GM12878 (cell line): ENCODE results near the gene RPL5. TPM values are rescaled to one million over a fixed set of nuclear protein-coding genes. Genes with fewer than 3 reads are reported as not detected.

ENCODE experiments used
- ATAC-seq: fragments of 200-7000 bp; cut with Tn5 transposase; 3 replicates; pipeline ENCODE4 v1.9.1; 2020; ENCODE audit warnings: mild to moderate bottlenecking, moderate library complexity
- BruUV-seq: library from RNA; stranded (reverse); fragments of 400-500 nt; replicated peaks from 2 replicates; lab custom pipeline; 2021; lab: Mats Ljungman, UMichigan
- CTCF ChIA-PET: fragments of 300-600 bp; sonication (Branson Sonifier 250); formaldehyde crosslinking; extraction: SDS; loops from one replicate; lab custom pipeline; 2021; ENCODE audit warnings: inconsistent platforms; lab: Yijun Ruan, JAX
- POLR2A ChIA-PET: fragments of 350-600 bp; formaldehyde crosslinking; extraction: SDS; loops from one replicate; lab custom pipeline; 2021; ENCODE audit warnings: inconsistent platforms; lab: Charles Lee
- RAD21 ChIA-PET: fragments of 300-600 bp; sonication (Branson Sonifier 250); formaldehyde crosslinking; loops from one replicate; lab custom pipeline; 2023; ENCODE audit warnings: antibody characterized with exemption; ENCODE audit not compliant: unreplicated experiment; lab: Charles Lee
- SMC1A ChIA-PET: fragments of 300-600 bp; sonication (Branson Sonifier 250); formaldehyde crosslinking; loops from one replicate; lab custom pipeline; 2023; ENCODE audit not compliant: unreplicated experiment, uncharacterized antibody; lab: Charles Lee
- DNase-seq: peaks from one replicate; pipeline ENCODE4 v3.0.0-alpha.2; 2011; ENCODE audit warnings: low read depth, low spot score
- FAIRE-seq: peaks from 3 replicates; lab custom pipeline; 2011; peaks lifted over from hg19 to GRCh38; lab: Jason Lieb, UNC
- H2AFZ ChIP-seq: 2 replicates; pipeline ENCODE4 v1.6.0; 2011; ENCODE audit warnings: low read depth, low read length, control low read depth; ENCODE audit not compliant: control insufficient read depth
- H3K27ac ChIP-seq: 2 replicates; pipeline ENCODE4 v1.5.1; 2011; ENCODE audit warnings: control low read depth; ENCODE audit not compliant: control insufficient read depth, insufficient read depth
- H3K27me3 ChIP-seq, 2 experiments: replicated peaks in 1 of 2; 2 replicates each; pipeline versions ENCODE4 v1.6.0 to v1.6.1; 2011; ENCODE audit warnings: low read length in 1 of 2; ENCODE audit not compliant: control insufficient read depth in 2 of 2, insufficient read depth in 2 of 2
- H3K36me3 ChIP-seq, 2 experiments: 2 replicates each; pipeline ENCODE4 v1.5.1; 2011; ENCODE audit warnings: low read length in 1 of 2; ENCODE audit not compliant: control insufficient read depth in 2 of 2, insufficient read depth in 2 of 2
- H3K4me1 ChIP-seq: 2 replicates; pipeline ENCODE4 v1.6.1; 2011; ENCODE audit warnings: mild to moderate bottlenecking, low read length, moderate library complexity, mixed read lengths; ENCODE audit not compliant: control insufficient read depth, insufficient read depth
- H3K4me2 ChIP-seq: 2 replicates; pipeline ENCODE4 v1.6.0; 2011; ENCODE audit warnings: control low read depth; ENCODE audit not compliant: control insufficient read depth, insufficient read depth
- H3K4me3 ChIP-seq: fragments of 200-600 bp; sonication (generic); 2 replicates; pipeline ENCODE4 v1.5.1; 2016
- H3K79me2 ChIP-seq: 2 replicates; pipeline ENCODE4 v1.6.0; 2011; ENCODE audit warnings: low read length; ENCODE audit not compliant: control insufficient read depth, insufficient read depth
- H3K9ac ChIP-seq: 2 replicates; pipeline ENCODE4 v1.8.0; 2011; ENCODE audit warnings: low read length, control low read depth, mixed read lengths; ENCODE audit not compliant: control insufficient read depth, insufficient read depth
- H3K9me3 ChIP-seq: replicated peaks from 3 replicates; pipeline ENCODE4 v1.5.1; 2011; ENCODE audit warnings: mild to moderate bottlenecking, low read length; ENCODE audit not compliant: control insufficient read depth, insufficient read depth
- H4K20me1 ChIP-seq: 2 replicates; pipeline ENCODE4 v1.6.0; 2011; ENCODE audit not compliant: control insufficient read depth, insufficient read depth
- CHD4 ChIP-seq: fragments of 200-600 bp; sonication (generic); IDR thresholded peaks from 2 replicates; pipeline ENCODE4 v1.6.1; 2016; ENCODE audit warnings: mild to moderate bottlenecking
- HCFC1 ChIP-seq: fragments of 150-350 bp; IDR thresholded peaks from 2 replicates; pipeline ENCODE4 v1.6.1; 2014; ENCODE audit warnings: low read length
- NBN ChIP-seq: fragments of 450-650 bp; IDR thresholded peaks from 2 replicates; pipeline ENCODE4 v1.6.1; 2016
- RFX5 ChIP-seq: IDR thresholded peaks from 2 replicates; pipeline ENCODE4 v1.6.1; 2011; ENCODE audit warnings: low read depth, low read length, improper control_type of control experiment
- ZZZ3 ChIP-seq: IDR thresholded peaks from 2 replicates; pipeline ENCODE4 v1.6.1; 2011; ENCODE audit warnings: low read depth; ENCODE audit not compliant: control insufficient read depth, insufficient read length
- WGBS: methylation state at CpG from one replicate; pipeline ENCODE4 v1.1.6; 2016; ENCODE audit warnings: low lambda C conversion rate; ENCODE audit not compliant: insufficient replicate concordance, insufficient coverage; ENCODE audit errors: missing lambda C conversion rate; 5-methylcytosine and 5-hydroxymethylcytosine counted together
- in situ Hi-C: fragments of 300-500 bp; cut with MboI; formaldehyde crosslinking; loops from 9 replicates; pipeline ENCODE4 v1.14.3; 2018; ENCODE audit warnings: mixed read lengths
- intact Hi-C: fragments of 100-400 bp; cut with micrococcal nuclease; formaldehyde crosslinking; loops from one replicate; pipeline ENCODE4 v1.14.2; 2022; ENCODE audit not compliant: unreplicated experiment
- polyA plus RNA-seq, 11 experiments: library from polyadenylated mRNA; depleted of rRNA in 4 of 11; unstranded in 6 of 11; stranded (reverse) in 5 of 11; fragments of >200 nt; fragmentation: Nextera tagmentation in 4 of 11; fragmentation: Illumina TruSeq in 1 of 11; extraction: Ambion mirVana in 4 of 11; extraction: Trizol in 1 of 11; gene quantifications; 1 replicate in 1 of 11; 2 replicates in 10 of 11; pipeline versions ENCODE4 v1.2.1 to v1.2.3, GENCODE V29; 2011 to 2016; ENCODE audit warnings: inconsistent platforms in 2 of 11, missing spikeins in 2 of 11, low read depth in 1 of 11
- total RNA-seq, 4 experiments: library from RNA; depleted of rRNA in 3 of 4; stranded (reverse); fragments of >200 nt in 3 of 4; fragmentation: Illumina TruSeq in 1 of 4; extraction: Trizol in 1 of 4; gene quantifications; 2 replicates each; pipeline versions ENCODE4 v1.2.1 to v1.2.3, GENCODE V29; 2013 to 2021

Gene RPL5
- total and polyA plus RNA-seq, 10 of the 15 experiments (the other 5 are each of a cell fraction or from before 2014, with no cell fraction given) = 1,685 to 6,047 (median 2,601) TPM

- BruUV-seq = no TSS peak
- TF ChIP-seq NBN (no peak), CHD4 (no peak), HCFC1 (no peak)
- WGBS = 53% methylated on average over 7 of the region's 7 CpGs
- H3K9ac ChIP-seq = no peak overlapping the region
- no peak overlapping the region for H2AFZ ChIP-seq
- H3K9me3 ChIP-seq = no peaks in the 10 kb centered on the region; the same call in 1 of the 3 replicates
- no peaks in the 10 kb centered on the region for H3K36me3 ChIP-seq
- no peak overlapping the region for H3K4me3 ChIP-seq
- DNase-seq (no peak), FAIRE-seq (no peak), ATAC-seq (no peak)
- in situ Hi-C loops (no loop called here), intact Hi-C loops (no loop called here)
- H3K4me1 ChIP-seq = no peaks in the 10 kb centered on the region
- ChIA-PET CTCF (interaction anchor here (1.3 to 1.4 kb wide), 2 partner anchors 8 to 15 kb away, joined by 3 to 6 read pairs; no protein-coding TSS in a partner anchor), RAD21 (no interaction called here), SMC1A (interaction anchor here (1.6 kb wide), 1 partner anchor 14 kb away, joined by 4 read pairs; no protein-coding TSS in a partner anchor), POLR2A (interaction anchor here (0.6 kb wide), 1 partner anchor 40 kb away, joined by 3 read pairs; no protein-coding TSS in a partner anchor)
- H3K27ac ChIP-seq = no peak overlapping the region
- H4K20me1 ChIP-seq = no peaks in the 10 kb centered on the region
- H3K79me2 ChIP-seq = no peaks in the 10 kb centered on the region
- no peak overlapping the region for H3K4me2 ChIP-seq
- H3K27me3 ChIP-seq = no peaks in the 10 kb centered on the region
Measured at GRCh38 chr1:92803140-92803887, 28.5 kb upstream of the RPL5 start.

GRCh38 chr1:92804721-92805201 lies 27.1 kb upstream of the RPL5 start:
- Histone ChIP-seq H2AFZ (no peak overlapping the region), H4K20me1 (no peaks in the 10 kb centered on the region), H3K4me1 (no peaks in the 10 kb centered on the region), H3K27ac (no peak overlapping the region), H3K4me2 (no peak overlapping the region), H3K9ac (no peak overlapping the region), H3K79me2 (no peaks in the 10 kb centered on the region), H3K36me3 (no peaks in the 10 kb centered on the region), H3K4me3 (no peak overlapping the region), H3K27me3 (no peaks in the 10 kb centered on the region), H3K9me3 (no peaks in the 10 kb centered on the region; the same call in 1 of the 3 replicates)
- SMC1A ChIA-PET = interaction anchor here (1.6 kb wide), 2 partner anchors 12 to 55 kb away, joined by 4 to 6 read pairs; no protein-coding TSS in a partner anchor
- CTCF ChIA-PET = interaction anchor here (0.6 to 1.4 kb wide), 3 partner anchors 10 to 807 kb away, joined by 3 to 6 read pairs (median 3); no protein-coding TSS in a partner anchor
- DNase-seq (no peak), ATAC-seq (peak; percentile 47; the same call in 2 of the 3 replicates), FAIRE-seq (no peak)
- 22% methylated on average over 7 of the region's 7 CpGs for WGBS
- in situ Hi-C loops = no loop called here
- peak; percentile 57; the same call in 1 of the 2 replicates for TF ChIP-seq RFX5
- no peak for TF ChIP-seq ZZZ3
- no TSS peak for BruUV-seq
- intact Hi-C loops = no loop called here
- RAD21 ChIA-PET = no interaction called here
- POLR2A ChIA-PET = no interaction called here
